OCI-LY1 (cell line): Measurements from ENCODE around the gene ANKRD1.

Experiments used
- H2AFZ ChIP-seq: fragments of 200-600 bp; sonication (generic), shearing (Covaris generic); 2 replicates; pipeline ENCODE4 v1.6.0; 2014; ENCODE audit warnings: antibody characterized with exemption, mild to moderate bottlenecking, low read length
- H3F3A ChIP-seq: fragments of 200-600 bp; sonication (generic), shearing (Covaris generic); 2 replicates; pipeline ENCODE4 v1.6.0; 2014; ENCODE audit warnings: mild to moderate bottlenecking, antibody characterized with exemption, low read length, moderate library complexity; ENCODE audit not compliant: insufficient read depth
- H3K27ac ChIP-seq: fragments of 200-600 bp; sonication (generic); 2 replicates; pipeline ENCODE4 v1.5.1; 2014; ENCODE audit warnings: low read length, mixed run types, mild to moderate bottlenecking, low read depth; ENCODE audit not compliant: poor library complexity, severe bottlenecking
- H3K27me3 ChIP-seq: fragments of 200-600 bp; sonication (generic); 2 replicates; pipeline ENCODE4 v1.6.0; 2014; ENCODE audit warnings: antibody characterized with exemption, mild to moderate bottlenecking, low read length, moderate library complexity; ENCODE audit not compliant: insufficient read depth
- H3K36me3 ChIP-seq: fragments of 200-600 bp; sonication (generic); 2 replicates; pipeline ENCODE4 v1.6.1; 2014; ENCODE audit warnings: mild to moderate bottlenecking, antibody characterized with exemption, low read length, moderate library complexity, mixed read lengths; ENCODE audit not compliant: insufficient read depth
- H3K4me1 ChIP-seq: fragments of 200-600 bp; sonication (generic); 2 replicates; pipeline ENCODE4 v1.5.1; 2014; ENCODE audit warnings: mild to moderate bottlenecking, low read length, moderate library complexity; ENCODE audit not compliant: insufficient read depth, severe bottlenecking
- H3K4me2 ChIP-seq: fragments of 200-600 bp; sonication (generic), shearing (Covaris generic); 2 replicates; pipeline ENCODE4 v1.6.1; 2014; ENCODE audit warnings: low read length
- H3K4me3 ChIP-seq: fragments of 200-600 bp; sonication (generic); 2 replicates; pipeline ENCODE4 v1.5.1; 2014; ENCODE audit warnings: low read length, low read depth, mild to moderate bottlenecking, mixed read lengths; ENCODE audit not compliant: poor library complexity, severe bottlenecking
- H3K79me2 ChIP-seq: fragments of 200-600 bp; shearing (Covaris generic); 2 replicates; pipeline ENCODE4 v1.6.1; 2016; ENCODE audit warnings: mixed run types, low read length, mixed read lengths; ENCODE audit not compliant: insufficient read depth
- H3K9ac ChIP-seq: fragments of 200-600 bp; sonication (generic), shearing (Covaris generic); 2 replicates; pipeline ENCODE4 v1.6.1; 2014; ENCODE audit warnings: mild to moderate bottlenecking, low read length, mixed read lengths
- H3K9me2 ChIP-seq: fragments of 200-600 bp; sonication (generic), shearing (Covaris generic); 2 replicates; pipeline ENCODE4 v1.6.1; 2014; ENCODE audit warnings: low read depth, mild to moderate bottlenecking, low read length, mixed read lengths
- H3K9me3 ChIP-seq: fragments of 200-600 bp; shearing (Covaris generic); 2 replicates; pipeline ENCODE4 v1.6.1; 2014; ENCODE audit warnings: low read length, mixed read lengths
- H4K20me1 ChIP-seq: fragments of 200-600 bp; sonication (generic), shearing (Covaris generic); 2 replicates; pipeline ENCODE4 v1.6.0; 2016; ENCODE audit warnings: mild to moderate bottlenecking, low read length; ENCODE audit not compliant: insufficient read depth
- CTCF ChIP-seq: fragments of 200-600 bp; sonication (generic), shearing (Covaris generic); IDR thresholded peaks from 2 replicates; pipeline ENCODE4 v1.5.1; 2017; ENCODE audit warnings: mild to moderate bottlenecking, antibody characterized with exemption, low read length, moderate library complexity, mixed read lengths
- EZH2 ChIP-seq: fragments of 200-600 bp; sonication (generic), shearing (Covaris generic); IDR thresholded peaks from 2 replicates; pipeline ENCODE4 v1.8.0; 2017; ENCODE audit warnings: borderline replicate concordance, mixed run types, mild to moderate bottlenecking, antibody characterized with exemption, low read length, moderate library complexity, mixed read lengths

ANKRD1 gene

GRCh38 chr10:90921906-90922305, 1.0 kb upstream of the ANKRD1 start:
- no peaks in the 10 kb centered on the region for H3K27me3 ChIP-seq
- H3K36me3 ChIP-seq, result no peaks in the 10 kb centered on the region
- H3K9ac ChIP-seq, result no peak overlapping the region
- H2AFZ ChIP-seq, result no peak overlapping the region
- no peak overlapping the region for H3K4me2 ChIP-seq
- H3K9me3 ChIP-seq, result no peaks in the 10 kb centered on the region
- no peaks in the 10 kb centered on the region for H3K9me2 ChIP-seq
- H3F3A ChIP-seq, result no peaks in the 10 kb centered on the region
- no peak overlapping the region for H3K27ac ChIP-seq
- H3K4me1 ChIP-seq, result no peaks in the 10 kb centered on the region
- H4K20me1 ChIP-seq, result no peaks in the 10 kb centered on the region
- no peak overlapping the region for H3K4me3 ChIP-seq
- H3K79me2 ChIP-seq, result no peaks in the 10 kb centered on the region
- TF ChIP-seq CTCF (no peak), EZH2 (no peak)

GRCh38 chr10:90919683-90920574, 958 bp downstream of the ANKRD1 start:
- Histone ChIP-seq H3K4me2 (no peak overlapping the region), H3K9me3 (no peaks in the 10 kb centered on the region), H3K79me2 (no peaks in the 10 kb centered on the region), H3K36me3 (no peaks in the 10 kb centered on the region), H3F3A (no peaks in the 10 kb centered on the region), H3K9ac (no peak overlapping the region), H3K4me1 (no peaks in the 10 kb centered on the region), H3K4me3 (no peak overlapping the region), H3K9me2 (no peaks in the 10 kb centered on the region), H2AFZ (no peak overlapping the region), H3K27me3 (no peaks in the 10 kb centered on the region), H3K27ac (no peak overlapping the region), H4K20me1 (no peaks in the 10 kb centered on the region)
- TF ChIP-seq EZH2, result no peak
- TF ChIP-seq CTCF, result no peak

GRCh38 chr10:90917968-90918318, 2.9 kb downstream of the ANKRD1 start:
- Histone ChIP-seq H3K27ac (no peak overlapping the region), H3K36me3 (no peaks in the 10 kb centered on the region), H3K9ac (no peak overlapping the region), H3K27me3 (no peaks in the 10 kb centered on the region), H3K4me1 (no peaks in the 10 kb centered on the region), H3F3A (no peaks in the 10 kb centered on the region), H3K9me2 (no peaks in the 10 kb centered on the region), H3K9me3 (no peaks in the 10 kb centered on the region), H3K4me3 (no peak overlapping the region), H4K20me1 (no peaks in the 10 kb centered on the region), H3K79me2 (no peaks in the 10 kb centered on the region), H2AFZ (no peak overlapping the region), H3K4me2 (no peak overlapping the region)
- TF ChIP-seq CTCF, result no peak
- no peak for TF ChIP-seq EZH2
